Fibroblast of the aortic adventitia (primary cell): ENCODE measurements around the gene SYDE2. TPM values are rescaled to one million over a fixed set of nuclear protein-coding genes. Genes with fewer than 3 reads are reported as not detected.
A peak's percentile ranks its signal among the peaks of the same experiment; 100 is the strongest.
"Not testable (repeated sequence)": the region's sequence is repeated elsewhere in the genome, so short reads cannot be mapped to it uniquely, and the experiment has no call there.

Experiments used
- DNase-seq: peaks from one replicate; pipeline ENCODE4 v3.0.0-alpha.2; 2010; ENCODE audit warnings: low read depth
- H3K4me3 ChIP-seq: 2 replicates; pipeline ENCODE4 v1.5.1; 2011; ENCODE audit warnings: low read depth, mild to moderate bottlenecking, control low read depth, low read length, moderate library complexity
- total RNA-seq: library from RNA; depleted of rRNA; stranded (reverse); fragments of >200 nt; gene quantifications from 2 replicates; pipeline ENCODE4 v1.2.3, GENCODE V29; 2012; ENCODE audit warnings: low replicate concordance
- TF ChIP-seq, protein P1 (sequence below): IDR thresholded peaks from 2 replicates; pipeline ENCODE4 v1.5.1; 2011; ENCODE audit warnings: mild to moderate bottlenecking, low read length, control low read depth, inconsistent platforms; ENCODE audit not compliant: insufficient read depth

The SYDE2 gene
- total RNA-seq, 1 donor, result 5.2 TPM

DNA sequence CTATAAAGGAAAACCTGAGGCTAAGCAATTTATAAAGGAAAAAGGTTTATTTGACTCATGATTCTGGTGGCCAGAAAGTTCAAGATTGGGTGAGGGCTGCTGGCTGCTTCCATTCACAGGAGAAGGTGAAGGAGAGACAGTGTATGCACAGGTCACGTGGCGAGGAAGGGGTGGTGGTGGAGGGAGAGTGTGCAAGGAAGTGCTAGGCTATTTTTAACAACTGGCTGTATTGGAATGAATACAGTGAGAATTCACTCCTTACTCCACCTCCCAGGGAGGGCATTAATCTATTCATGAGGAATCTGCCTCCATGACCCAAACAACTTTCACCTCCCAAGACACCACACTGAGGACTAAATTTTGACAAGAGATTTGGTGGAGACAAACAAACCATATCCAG is 51.0 kb downstream of the SYDE2 start:
- TF ChIP-seq, protein P1, sequence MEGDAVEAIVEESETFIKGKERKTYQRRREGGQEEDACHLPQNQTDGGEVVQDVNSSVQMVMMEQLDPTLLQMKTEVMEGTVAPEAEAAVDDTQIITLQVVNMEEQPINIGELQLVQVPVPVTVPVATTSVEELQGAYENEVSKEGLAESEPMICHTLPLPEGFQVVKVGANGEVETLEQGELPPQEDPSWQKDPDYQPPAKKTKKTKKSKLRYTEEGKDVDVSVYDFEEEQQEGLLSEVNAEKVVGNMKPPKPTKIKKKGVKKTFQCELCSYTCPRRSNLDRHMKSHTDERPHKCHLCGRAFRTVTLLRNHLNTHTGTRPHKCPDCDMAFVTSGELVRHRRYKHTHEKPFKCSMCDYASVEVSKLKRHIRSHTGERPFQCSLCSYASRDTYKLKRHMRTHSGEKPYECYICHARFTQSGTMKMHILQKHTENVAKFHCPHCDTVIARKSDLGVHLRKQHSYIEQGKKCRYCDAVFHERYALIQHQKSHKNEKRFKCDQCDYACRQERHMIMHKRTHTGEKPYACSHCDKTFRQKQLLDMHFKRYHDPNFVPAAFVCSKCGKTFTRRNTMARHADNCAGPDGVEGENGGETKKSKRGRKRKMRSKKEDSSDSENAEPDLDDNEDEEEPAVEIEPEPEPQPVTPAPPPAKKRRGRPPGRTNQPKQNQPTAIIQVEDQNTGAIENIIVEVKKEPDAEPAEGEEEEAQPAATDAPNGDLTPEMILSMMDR, result no peak
- no peak for DNase-seq
- H3K4me3 ChIP-seq, result no peak overlapping the region

DNA sequence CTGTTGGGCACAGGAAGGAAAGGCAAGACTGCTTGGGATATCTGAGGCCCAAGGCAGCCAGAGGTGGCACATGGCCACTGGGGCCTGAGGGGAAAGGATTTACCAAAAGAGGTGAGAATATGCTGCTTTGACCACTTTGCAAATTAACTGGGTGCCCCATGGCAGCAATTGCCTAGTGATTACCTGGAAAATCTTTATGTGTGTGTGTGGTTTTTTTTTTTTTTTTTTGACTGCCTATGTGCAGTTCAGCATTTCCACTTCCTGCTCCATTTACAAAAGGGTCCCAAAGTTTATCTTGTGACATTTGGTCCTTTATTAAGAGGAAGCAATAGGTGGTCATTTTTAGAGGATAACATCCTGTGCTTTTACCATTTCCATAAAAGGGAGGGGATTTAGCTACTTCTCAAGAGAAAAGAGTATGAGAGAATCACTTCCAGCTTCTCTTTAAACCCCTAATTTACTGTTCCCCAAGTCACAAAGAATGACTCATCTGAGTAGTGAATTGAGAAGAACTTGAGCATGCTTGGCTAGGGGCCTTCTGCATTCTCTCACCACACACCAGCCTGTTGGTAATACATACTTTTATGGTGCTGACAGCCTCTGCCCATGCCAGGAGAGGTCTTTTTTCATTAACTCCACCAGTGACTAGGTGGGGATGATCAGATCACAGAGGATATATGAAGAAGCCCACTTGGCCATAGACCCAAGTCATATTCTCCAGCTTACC is 52.1 kb downstream of the SYDE2 start:
- TF ChIP-seq, protein P1, result no peak
- H3K4me3 ChIP-seq, result no peak overlapping the region
- peak; percentile 31 for DNase-seq

DNA sequence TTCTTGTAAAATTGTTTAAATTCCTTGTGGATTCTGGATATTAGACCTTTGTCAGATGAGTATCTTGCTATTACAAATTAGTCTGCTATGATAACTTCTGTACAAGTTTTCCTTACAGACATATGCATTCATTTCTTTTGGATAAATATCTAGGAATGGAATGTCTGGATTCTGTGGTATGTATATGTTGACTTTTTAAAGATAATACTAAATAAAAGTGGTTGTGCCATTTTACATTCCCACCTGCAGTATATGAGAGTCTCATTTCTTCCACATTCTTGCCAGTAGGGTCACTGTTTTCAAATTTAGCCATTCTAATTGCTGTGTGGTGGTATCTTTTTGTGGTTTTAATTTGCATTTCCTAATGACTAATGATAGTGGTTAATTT is 53.9 kb downstream of the SYDE2 start:
- H3K4me3 ChIP-seq, result no peak overlapping the region
- DNase-seq, result peak; percentile 42
- TF ChIP-seq, protein P1, result peak; percentile 25

DNA sequence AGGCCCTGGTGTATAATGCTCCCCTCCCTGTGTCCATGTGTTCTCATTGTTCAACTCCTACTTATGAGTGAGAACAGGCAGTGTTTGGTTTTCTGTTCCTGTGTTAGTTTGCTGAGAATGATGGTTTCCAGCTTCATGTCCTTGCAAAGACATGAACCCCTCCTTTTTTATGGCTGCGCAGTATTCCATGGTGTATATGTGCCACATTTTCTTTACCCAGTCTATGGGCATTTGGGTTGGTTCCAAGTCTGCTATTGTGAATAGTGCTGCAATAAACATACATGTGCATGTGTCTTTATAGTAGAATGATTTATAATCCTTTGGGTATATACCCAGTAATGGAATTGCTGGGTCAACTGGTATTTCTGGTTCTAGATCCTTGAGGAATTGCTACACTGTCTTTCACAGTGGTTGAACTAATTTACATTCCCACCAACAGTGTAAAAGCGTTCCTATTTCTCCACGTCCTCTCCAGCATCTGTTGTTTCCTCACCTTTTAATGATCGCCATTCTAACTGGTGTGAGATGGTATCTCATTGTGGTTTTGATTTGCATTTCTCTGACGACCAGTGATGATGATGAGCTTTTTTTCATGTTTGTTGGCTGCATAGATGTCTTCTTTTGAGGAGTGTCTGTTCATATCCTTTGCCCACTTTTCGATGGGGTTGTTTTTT is 54.4 kb downstream of the SYDE2 start:
- DNase-seq, H3K4me3 ChIP-seq: not testable (repeated sequence)

DNA sequence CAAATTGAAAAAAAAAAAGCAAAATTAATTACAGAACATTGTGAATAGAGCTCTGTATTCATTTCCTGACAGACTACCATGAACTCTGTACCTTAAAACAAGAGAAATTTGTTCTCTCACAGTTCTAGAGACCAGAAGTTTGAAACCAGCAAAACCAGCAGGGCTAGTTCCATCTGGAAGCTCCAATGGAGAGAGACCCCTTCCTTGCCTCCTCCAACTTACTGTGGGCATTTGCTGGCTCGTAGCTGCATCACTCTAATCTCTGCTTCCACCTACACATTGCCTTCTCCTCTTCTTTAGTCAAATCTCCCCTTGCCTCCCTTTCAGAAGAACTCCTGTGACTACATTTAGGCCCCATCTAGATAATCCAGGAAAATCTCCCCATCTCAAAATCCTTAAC is 56.5 kb downstream of the SYDE2 start:
- no peak for DNase-seq
- TF ChIP-seq, protein P1, result no peak
- no peak overlapping the region for H3K4me3 ChIP-seq

DNA sequence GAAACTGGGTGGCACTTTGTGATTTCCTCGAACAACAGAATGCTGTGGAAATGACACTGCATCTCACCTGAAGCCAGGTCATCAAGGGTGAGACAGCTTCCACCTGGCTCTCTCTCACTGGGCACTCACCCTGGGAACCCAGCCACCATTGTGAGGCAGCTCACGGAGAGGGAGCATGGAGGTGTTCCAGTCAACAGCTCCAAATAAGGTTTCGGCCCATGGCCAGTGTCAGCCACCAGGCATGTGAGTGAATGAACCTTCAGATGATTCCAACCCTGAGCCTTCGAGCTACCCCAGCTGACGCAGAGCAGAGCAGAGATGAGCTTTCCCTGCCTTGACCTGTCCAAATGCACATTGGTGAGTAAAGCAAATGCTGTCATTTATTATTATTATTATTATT is 58.1 kb downstream of the SYDE2 start:
- TF ChIP-seq, protein P1, result no peak
- H3K4me3 ChIP-seq, result no peak overlapping the region
- no peak for DNase-seq

DNA sequence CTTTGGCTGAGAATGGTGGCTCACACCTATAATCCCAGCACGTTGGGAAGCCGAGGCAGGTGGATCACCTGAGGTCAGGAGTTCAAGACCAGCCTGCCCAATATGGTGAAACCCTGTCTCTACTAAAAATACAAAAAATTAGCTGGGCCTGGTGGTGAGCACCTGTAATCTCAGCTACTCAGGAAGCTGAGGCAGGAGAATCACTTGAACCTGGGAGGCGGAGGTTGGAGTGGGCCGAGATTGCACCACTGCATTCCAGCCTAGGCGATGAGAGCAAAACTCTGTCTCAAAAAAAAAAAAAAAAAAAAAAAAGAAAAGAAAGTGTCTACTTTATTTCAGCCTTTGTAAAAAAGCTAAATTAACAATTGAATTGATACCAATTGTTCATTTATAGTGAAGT is 62.4 kb downstream of the SYDE2 start:
- DNase-seq, H3K4me3 ChIP-seq: not testable (repeated sequence)

DNA sequence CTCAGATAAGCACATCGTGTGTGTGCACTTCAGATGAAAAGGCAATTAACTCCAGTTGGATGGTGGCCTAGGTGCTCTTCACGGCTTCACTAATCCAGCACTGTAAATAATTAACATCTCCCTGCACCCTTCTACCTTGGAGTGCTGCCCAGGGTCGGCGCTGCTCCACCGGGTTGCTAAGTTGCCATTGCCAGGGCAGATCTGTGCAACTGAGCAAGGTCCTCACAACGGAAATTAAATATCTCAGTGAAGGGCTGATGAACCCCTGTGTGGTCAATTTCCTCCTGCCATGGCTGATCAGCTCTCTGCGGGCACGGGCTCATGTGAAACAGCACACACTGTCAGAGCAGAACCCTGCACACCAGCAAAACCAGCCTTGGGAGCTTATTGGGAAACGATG is 63.2 kb downstream of the SYDE2 start:
- TF ChIP-seq, protein P1, result no peak
- H3K4me3 ChIP-seq, result no peak overlapping the region
- no peak for DNase-seq
